Nephron (organoid): ENCODE measurements around the gene TPCN2.

Experiments
- H3K27ac Mint-ChIP-seq, 3 experiments: 2 replicates each; pipeline ENCODE4 v1.8.0; 2020; ENCODE audit warnings: mixed read lengths in 3 of 3, mild to moderate bottlenecking in 2 of 3, moderate library complexity in 1 of 3
- H3K27me3 Mint-ChIP-seq: 2 replicates; pipeline ENCODE4 v1.8.0; 2021; ENCODE audit warnings: low read depth, mild to moderate bottlenecking, moderate library complexity, mixed read lengths
- H3K36me3 Mint-ChIP-seq: 2 replicates; pipeline ENCODE4 v1.8.0; 2020; ENCODE audit warnings: low read depth, mixed read lengths
- H3K4me1 Mint-ChIP-seq: 2 replicates; pipeline ENCODE4 v1.8.0; 2020; ENCODE audit warnings: mixed read lengths
- H3K4me3 Mint-ChIP-seq, 3 experiments: 2 replicates each; pipeline ENCODE4 v1.8.0; 2020; ENCODE audit warnings: mild to moderate bottlenecking in 3 of 3, mixed read lengths in 3 of 3, moderate library complexity in 2 of 3
- H3K9me3 Mint-ChIP-seq: 2 replicates; pipeline ENCODE4 v1.8.0; 2020; ENCODE audit warnings: mixed read lengths
- CTCF ChIP-seq, 3 experiments: fragments of 200-600 bp; sonication (generic); IDR thresholded peaks; one replicate each; pipeline ENCODE4 v1.5.0; 2021; ENCODE audit warnings: antibody characterized with exemption in 3 of 3; ENCODE audit not compliant: unreplicated experiment in 3 of 3

TPCN2 gene

GRCh38 chr11:69167916-69168691 lies 119.4 kb downstream of the TPCN2 start:
- H3K9me3 Mint-ChIP-seq = peaks cover 20% of the 10 kb centered on the region
- peaks cover 25% of the 10 kb centered on the region for H3K27me3 Mint-ChIP-seq
- H3K4me3 Mint-ChIP-seq = no peak overlapping the region
- peaks cover 8% of the 10 kb centered on the region for H3K4me1 Mint-ChIP-seq
- H3K27ac Mint-ChIP-seq = no peak overlapping the region
- no peaks in the 10 kb centered on the region for H3K36me3 Mint-ChIP-seq
- TF ChIP-seq CTCF (IDR thresholded peaks at IDR 0.05; ENCODE audit: unreplicated experiment in 3 of 3) = no peak

DNA sequence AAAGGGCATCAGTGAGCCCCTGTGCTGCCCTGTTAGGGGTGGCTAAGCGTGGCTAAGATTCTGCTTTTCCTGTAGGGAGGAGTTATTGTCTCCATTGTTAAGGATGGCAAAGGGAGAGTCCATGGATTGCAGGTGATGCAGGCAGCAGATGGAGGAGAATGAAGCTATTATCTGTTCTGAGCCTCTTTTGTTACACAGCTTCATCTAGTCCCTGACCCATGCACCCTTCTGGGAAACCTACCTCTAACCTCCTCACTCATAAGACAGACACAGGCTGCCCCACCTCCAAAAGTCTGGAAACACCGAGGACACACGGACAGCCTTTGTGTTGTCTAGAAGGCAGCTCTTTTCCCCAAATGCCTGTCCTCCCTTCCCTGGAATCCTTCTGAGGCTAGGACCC lies 120.7 kb downstream of the TPCN2 start:
- Mint-ChIP-seq H3K27me3 (peaks cover 26% of the 10 kb centered on the region), H3K36me3 (no peaks in the 10 kb centered on the region), H3K4me1 (peaks cover 8% of the 10 kb centered on the region), H3K27ac (no peak overlapping the region), H3K4me3 (no peak overlapping the region), H3K9me3 (peaks cover 18% of the 10 kb centered on the region)
- TF ChIP-seq CTCF (IDR thresholded peaks at IDR 0.05; ENCODE audit: unreplicated experiment in 3 of 3) = no peak

- Mint-ChIP-seq H3K4me3 (no peak overlapping the region), H3K27ac (no peak overlapping the region), H3K27me3 (peaks cover 26% of the 10 kb centered on the region), H3K9me3 (peaks cover 17% of the 10 kb centered on the region), H3K4me1 (peaks cover 8% of the 10 kb centered on the region), H3K36me3 (no peaks in the 10 kb centered on the region)
- TF ChIP-seq CTCF (IDR thresholded peaks at IDR 0.05; ENCODE audit: unreplicated experiment in 3 of 3) = no peak
These were observed 122.0 kb downstream of the TPCN2 start for GRCh38 chr11:69170704-69171103.

DNA sequence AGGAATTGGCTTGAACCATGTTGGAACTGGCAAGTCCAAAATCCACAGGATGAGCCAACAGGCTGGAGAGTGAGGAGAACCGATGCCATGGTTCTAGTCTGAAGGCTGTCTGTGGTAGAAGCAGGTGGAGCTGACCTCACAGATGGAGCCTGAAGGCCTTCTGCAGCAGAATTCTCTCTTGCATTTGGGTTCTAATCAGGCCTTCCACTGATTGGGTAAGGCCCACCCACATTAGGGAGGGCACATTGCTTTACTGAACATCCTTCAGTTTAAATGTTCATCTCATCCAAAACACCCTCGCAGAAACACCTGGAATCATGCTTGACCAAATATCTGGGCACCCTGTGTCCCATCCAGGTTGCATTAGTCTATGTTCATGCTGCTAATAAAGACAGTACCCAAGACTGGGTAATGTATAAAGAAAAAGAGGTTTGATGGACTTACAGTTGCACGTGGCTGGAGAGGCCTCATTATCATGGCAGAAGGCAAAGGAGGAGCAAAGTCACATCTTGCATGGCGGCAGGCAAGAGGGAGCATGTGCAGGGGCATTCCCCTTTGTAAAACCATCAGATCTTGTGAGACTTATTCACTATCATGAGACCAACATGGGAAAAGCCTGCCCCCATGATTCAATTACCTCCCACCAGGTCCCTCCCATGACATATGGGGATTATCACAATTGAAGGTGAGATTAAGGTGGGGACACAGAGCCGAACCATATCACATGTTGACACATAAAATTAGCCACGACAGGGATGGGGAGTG lies 122.9 kb downstream of the TPCN2 start:
- peaks cover 24% of the 10 kb centered on the region for H3K27me3 Mint-ChIP-seq

DNA sequence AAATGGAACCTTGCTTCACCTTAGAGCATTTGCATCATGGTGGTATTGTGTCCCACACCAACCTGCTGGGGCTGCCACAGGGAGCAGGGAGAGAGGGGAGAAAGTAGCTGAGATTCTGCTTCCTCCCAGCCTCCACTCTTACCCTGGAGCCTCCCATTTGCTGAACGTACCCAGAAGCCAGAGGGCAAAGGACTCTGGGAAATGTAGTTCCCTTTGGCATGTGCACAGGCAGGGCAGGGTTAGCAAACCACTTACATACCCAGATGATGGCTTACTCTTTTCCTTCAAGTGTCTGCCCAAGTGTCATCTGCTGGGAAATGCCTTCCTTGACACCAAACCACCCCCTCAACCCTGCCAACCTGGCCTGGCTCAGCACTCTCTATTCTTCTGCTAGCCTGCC lies 123.9 kb downstream of the TPCN2 start:
- Mint-ChIP-seq H3K4me3 (no peak overlapping the region), H3K36me3 (no peaks in the 10 kb centered on the region), H3K9me3 (peaks cover 18% of the 10 kb centered on the region), H3K4me1 (peaks cover 8% of the 10 kb centered on the region), H3K27me3 (peaks cover 14% of the 10 kb centered on the region), H3K27ac (no peak overlapping the region)
- no peak for TF ChIP-seq CTCF (IDR thresholded peaks at IDR 0.05; ENCODE audit: unreplicated experiment in 3 of 3)

More for the DNA sequence above, 122.9 kb downstream of the TPCN2 start:
- H3K4me3 Mint-ChIP-seq = no peak overlapping the region
- no peak for TF ChIP-seq CTCF (IDR thresholded peaks at IDR 0.05; ENCODE audit: unreplicated experiment in 3 of 3)
- H3K9me3 Mint-ChIP-seq = peaks cover 19% of the 10 kb centered on the region
- no peaks in the 10 kb centered on the region for H3K36me3 Mint-ChIP-seq
- H3K4me1 Mint-ChIP-seq = peaks cover 8% of the 10 kb centered on the region
- no peak overlapping the region for H3K27ac Mint-ChIP-seq
